ENCODE data around the gene KCNN2. TPM values are rescaled to one million over a fixed set of nuclear protein-coding genes. Genes with fewer than 3 reads are reported as not detected.

Gene KCNN2
- total RNA-seq, 1 experiment from 2014 or later: not detected

DNA sequence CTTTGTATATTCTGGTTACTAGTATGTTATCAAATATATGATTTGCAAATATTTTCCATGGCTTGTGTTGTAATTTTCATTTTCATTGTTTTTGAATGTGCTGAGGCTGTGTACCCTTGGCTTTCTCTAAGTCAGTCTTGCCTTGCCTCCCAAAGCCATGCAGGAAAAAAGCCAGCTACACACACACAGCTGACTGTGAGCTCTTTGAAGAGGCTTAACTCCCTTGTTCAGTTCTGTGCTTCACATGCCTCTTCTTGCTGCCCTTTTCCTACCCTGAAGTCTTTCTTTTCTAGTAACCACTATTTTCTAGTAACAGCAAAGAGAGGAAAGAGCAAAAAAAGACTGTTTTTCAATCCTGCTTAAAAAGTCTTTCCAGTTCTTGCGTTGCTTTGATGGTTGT lies 53.9 kb downstream of the KCNN2 start:
- Histone ChIP-seq H3K9ac (ENCODE audit: low read length) (no peak overlapping the region), H3K4me3 (replicated peaks in 1 of 2; ENCODE audit: low read depth in 1 of 2, low read length in 2 of 2) (no peak overlapping the region), H3K27me3 (ENCODE audit: insufficient read depth, low read length) (peaks cover 16% of the 10 kb centered on the region), H3K36me3 (ENCODE audit: control insufficient read depth in 1 of 2, insufficient read depth in 2 of 2, low read length in 2 of 2) (no peaks in the 10 kb centered on the region), H4K20me1 (ENCODE audit: insufficient read depth) (no peaks in the 10 kb centered on the region), H3K79me2 (ENCODE audit: insufficient read depth, low read length) (no peaks in the 10 kb centered on the region), H3K27ac (ENCODE audit: low read depth, low read length) (no peak overlapping the region), H3K9me3 (ENCODE audit: control insufficient read depth in 1 of 2, insufficient read depth in 1 of 2, low read depth in 1 of 2, low read length in 2 of 2) (no peaks in the 10 kb centered on the region), H3K4me2 (ENCODE audit: low read length) (no peak overlapping the region), H3K9me2 (ENCODE audit: insufficient read depth) (no peaks in the 10 kb centered on the region), H3K4me1 (ENCODE audit: control insufficient read depth in 1 of 2, insufficient read depth in 2 of 2, low read length in 2 of 2) (0 out of 4 replicates have a peak, but pooled peaks cover 0 to 4% of the 10 kb centered on the region in 2 experiments), H2AFZ (ENCODE audit: low read depth, low read length, poor library complexity, severe bottlenecking) (no peak overlapping the region)
- BruUV-seq (replicated peaks): no TSS peak
- POLR2A ChIA-PET: no interaction called here
- CTCF ChIA-PET: no interaction called here
- DNase-seq (ENCODE audit: low read depth, low spot score) (no peak), ATAC-seq (no peak)
- RAD21 ChIA-PET (ENCODE audit: low non-redundant PET in 1 of 2, low total read pairs in 2 of 2, uncharacterized antibody in 2 of 2, unreplicated experiment in 2 of 2): no interaction called here
- intact Hi-C loops (cut with micrococcal nuclease): no loop called here
- TF ChIP-seq SRF (IDR thresholded peaks at IDR 0.05; ENCODE audit: low read depth): no peak

GRCh38 chr5:114416254-114416653 lies 54.4 kb downstream of the KCNN2 start:
- TF ChIP-seq EGR1 (IDR thresholded peaks at IDR 0.05; ENCODE audit: low read depth) (no peak), TCF7L2 (IDR thresholded peaks at IDR 0.05; ENCODE audit: borderline replicate concordance, extremely low read depth, insufficient read depth, insufficient read length) (no peak), RAD21 (IDR thresholded peaks at IDR 0.05; ENCODE audit: low read depth) (no peak), POLR2AphosphoS5 (IDR thresholded peaks at IDR 0.05; ENCODE audit: low read depth, low read length) (no peak), ZNF274 (IDR thresholded peaks at IDR 0.05; ENCODE audit: low read depth, low read length) (no peak)
- H3K4me3 ChIP-seq (replicated peaks in 1 of 2; ENCODE audit: low read depth in 1 of 2, low read length in 2 of 2): no peak overlapping the region
- intact Hi-C loops (cut with micrococcal nuclease): no loop called here
- ChIA-PET RAD21 (ENCODE audit: low non-redundant PET in 1 of 2, low total read pairs in 2 of 2, uncharacterized antibody in 2 of 2, unreplicated experiment in 2 of 2) (no interaction called here), CTCF (no interaction called here), POLR2A (no interaction called here)
- no peaks in the 10 kb centered on the region for H3K9me3 ChIP-seq (ENCODE audit: control insufficient read depth in 1 of 2, insufficient read depth in 1 of 2, low read depth in 1 of 2, low read length in 2 of 2)
- H3K4me2 ChIP-seq (ENCODE audit: low read length): no peak overlapping the region
- H3K27ac ChIP-seq (ENCODE audit: low read depth, low read length): no peak overlapping the region
- no peak overlapping the region for H2AFZ ChIP-seq (ENCODE audit: low read depth, low read length, poor library complexity, severe bottlenecking)
- no peaks in the 10 kb centered on the region for H3K79me2 ChIP-seq (ENCODE audit: insufficient read depth, low read length)
- no TSS peak for BruUV-seq (replicated peaks)
- 0 out of 4 replicates have a peak, but pooled peaks cover 0 to 4% of the 10 kb centered on the region in 2 experiments for H3K4me1 ChIP-seq (ENCODE audit: control insufficient read depth in 1 of 2, insufficient read depth in 2 of 2, low read length in 2 of 2)
- no peak overlapping the region for H3K9ac ChIP-seq (ENCODE audit: low read length)
- H3K27me3 ChIP-seq (ENCODE audit: insufficient read depth, low read length): peaks cover 16% of the 10 kb centered on the region
- no peaks in the 10 kb centered on the region for H3K9me2 ChIP-seq (ENCODE audit: insufficient read depth)
- no peaks in the 10 kb centered on the region for H4K20me1 ChIP-seq (ENCODE audit: insufficient read depth)
- no peaks in the 10 kb centered on the region for H3K36me3 ChIP-seq (ENCODE audit: control insufficient read depth in 1 of 2, insufficient read depth in 2 of 2, low read length in 2 of 2)
- DNase-seq (ENCODE audit: low read depth, low spot score) (no peak), ATAC-seq (no peak)
